GM19099 (cell line): ENCODE results near the gene USP15.

Experiments
- POLR2A ChIP-seq: IDR thresholded peaks from 3 replicates; pipeline ENCODE4 v1.6.1; 2011; ENCODE audit warnings: low read depth; ENCODE audit not compliant: insufficient read length; ENCODE audit errors: extremely low read depth

USP15 gene

DNA sequence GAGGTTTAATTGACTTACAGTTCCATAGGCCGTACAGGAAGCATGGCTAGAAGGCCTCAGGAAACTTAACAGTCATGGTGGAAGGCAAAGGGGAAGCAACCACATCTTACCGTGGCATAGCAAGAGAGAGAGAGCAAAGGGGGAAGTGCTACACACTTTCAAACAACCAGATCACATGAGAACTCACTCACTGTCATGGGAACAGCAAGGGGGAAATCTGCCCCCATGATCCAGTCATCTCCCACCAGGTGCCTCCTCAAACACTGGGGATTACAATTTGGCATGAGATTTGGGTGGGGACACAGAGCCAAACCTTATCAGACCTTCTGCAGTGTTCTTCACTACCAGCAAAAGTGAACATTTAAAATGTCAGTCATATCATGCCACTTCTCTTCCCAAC lies 58.9 kb downstream of the USP15 start:
- TF ChIP-seq POLR2A = no peak

GRCh38 chr12:62320054-62320453 lies 59.9 kb downstream of the USP15 start:
- TF ChIP-seq POLR2A = no peak

DNA sequence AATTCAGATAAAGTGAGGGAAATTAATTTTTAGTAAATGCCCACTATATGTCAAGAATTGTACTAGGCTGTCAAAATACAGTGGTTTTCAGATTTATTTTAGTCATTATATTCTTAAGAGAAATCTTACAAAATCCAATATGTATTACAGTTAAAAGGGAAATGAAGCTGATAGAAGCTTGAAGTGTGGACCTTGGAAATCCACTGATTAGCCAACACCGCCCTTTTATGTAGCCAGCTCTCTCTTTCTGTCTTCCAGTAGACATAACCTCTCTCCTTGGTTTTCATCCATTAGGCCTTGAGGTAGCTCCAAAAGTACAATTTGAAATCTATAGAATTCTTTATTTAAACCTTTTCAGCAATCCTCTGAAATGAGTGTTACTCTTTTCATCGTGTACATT lies 63.2 kb downstream of the USP15 start:
- TF ChIP-seq POLR2A = no peak

DNA sequence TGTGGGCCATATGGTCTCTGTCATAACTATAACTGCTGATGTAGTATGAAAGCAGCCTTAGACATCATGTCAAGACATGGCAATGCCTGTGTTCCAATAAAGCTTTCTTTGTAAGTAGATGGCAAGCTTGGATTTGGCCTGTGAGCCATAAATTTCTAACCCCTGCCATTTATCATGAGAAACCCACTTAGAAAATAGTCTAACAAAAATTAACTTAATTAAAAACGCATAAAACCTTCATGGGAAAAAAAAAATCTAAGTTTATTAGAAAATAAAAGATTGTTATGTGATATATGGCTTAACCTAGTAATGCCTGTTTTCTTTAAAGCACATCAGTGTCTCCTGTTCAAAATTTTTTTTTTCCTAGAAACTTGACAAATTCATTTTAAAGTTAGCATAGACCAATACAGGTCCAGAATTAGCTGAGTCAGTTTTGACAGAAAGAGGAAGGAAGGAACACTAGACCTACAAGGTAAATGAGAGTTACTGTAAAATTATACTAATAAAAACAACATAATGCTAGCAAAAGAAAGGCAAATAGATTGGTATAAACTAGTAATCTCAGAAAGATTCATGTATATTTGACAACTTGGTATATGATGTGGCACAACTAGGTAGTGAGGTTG lies 68.2 kb downstream of the USP15 start:
- TF ChIP-seq POLR2A = no peak

DNA sequence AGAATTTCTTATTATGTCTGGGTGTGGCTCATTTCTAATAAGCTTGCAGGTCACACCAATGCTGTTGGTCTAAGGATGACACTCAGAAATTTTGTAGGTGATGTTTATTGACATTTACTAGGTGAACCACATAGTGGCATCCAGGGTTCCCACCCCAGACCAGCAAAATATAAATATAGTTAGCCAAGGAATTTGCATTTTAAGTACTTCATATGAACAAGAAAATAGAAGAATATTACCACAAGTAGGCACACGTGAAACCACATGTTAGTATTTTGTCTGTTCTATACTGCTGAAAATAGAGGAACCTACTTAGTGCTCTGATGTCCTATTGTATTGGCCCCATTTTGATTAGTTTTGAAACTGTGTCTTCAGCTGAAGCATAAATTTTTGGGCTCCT lies 71.1 kb downstream of the USP15 start:
- no peak for TF ChIP-seq POLR2A

GRCh38 chr12:62332598-62332997 lies 72.4 kb downstream of the USP15 start:
- TF ChIP-seq POLR2A = no peak

DNA sequence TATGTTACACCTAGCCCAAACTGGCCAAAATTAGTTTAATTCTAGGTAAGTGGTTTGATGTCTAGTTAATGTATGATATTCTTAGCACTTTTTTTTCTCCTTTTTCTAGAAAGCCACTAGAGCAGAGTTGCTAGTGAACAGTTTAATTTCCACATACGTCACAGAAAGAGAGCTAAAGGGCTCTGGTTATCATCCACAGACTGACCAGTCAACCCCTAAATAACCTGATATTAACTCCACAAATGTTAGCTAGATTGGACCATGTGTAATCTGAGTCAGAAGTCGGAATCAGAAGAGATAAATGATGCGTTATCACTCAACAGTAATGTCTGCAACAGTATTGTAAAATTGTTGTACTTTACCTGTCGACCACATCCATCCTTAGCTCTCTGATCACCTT lies 74.9 kb downstream of the USP15 start:
- TF ChIP-seq POLR2A = no peak

GRCh38 chr12:62335796-62336195 lies 75.6 kb downstream of the USP15 start:
- TF ChIP-seq POLR2A = no peak

DNA sequence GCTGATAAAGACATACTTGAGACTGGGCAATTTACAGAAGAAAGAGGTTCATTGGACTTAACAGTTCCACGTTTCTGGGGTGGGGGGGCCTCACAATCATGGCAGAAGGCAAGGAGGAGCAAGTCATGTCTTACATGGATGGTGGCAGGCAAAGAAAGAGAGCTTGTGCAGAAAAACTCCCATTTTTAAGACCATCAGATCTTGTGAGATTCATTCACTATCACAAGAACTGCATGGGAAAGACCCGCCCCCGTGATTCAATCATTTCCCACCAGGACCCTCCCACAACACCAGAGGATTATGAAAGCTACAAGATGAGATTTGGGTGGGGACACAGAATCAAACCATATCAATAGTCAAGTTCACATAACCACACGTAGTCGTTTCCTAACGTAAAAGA lies 85.5 kb downstream of the USP15 start:
- TF ChIP-seq POLR2A = no peak

- no peak for TF ChIP-seq POLR2A
Measured at GRCh38 chr12:62346817-62347216, 86.6 kb downstream of the USP15 start.

DNA sequence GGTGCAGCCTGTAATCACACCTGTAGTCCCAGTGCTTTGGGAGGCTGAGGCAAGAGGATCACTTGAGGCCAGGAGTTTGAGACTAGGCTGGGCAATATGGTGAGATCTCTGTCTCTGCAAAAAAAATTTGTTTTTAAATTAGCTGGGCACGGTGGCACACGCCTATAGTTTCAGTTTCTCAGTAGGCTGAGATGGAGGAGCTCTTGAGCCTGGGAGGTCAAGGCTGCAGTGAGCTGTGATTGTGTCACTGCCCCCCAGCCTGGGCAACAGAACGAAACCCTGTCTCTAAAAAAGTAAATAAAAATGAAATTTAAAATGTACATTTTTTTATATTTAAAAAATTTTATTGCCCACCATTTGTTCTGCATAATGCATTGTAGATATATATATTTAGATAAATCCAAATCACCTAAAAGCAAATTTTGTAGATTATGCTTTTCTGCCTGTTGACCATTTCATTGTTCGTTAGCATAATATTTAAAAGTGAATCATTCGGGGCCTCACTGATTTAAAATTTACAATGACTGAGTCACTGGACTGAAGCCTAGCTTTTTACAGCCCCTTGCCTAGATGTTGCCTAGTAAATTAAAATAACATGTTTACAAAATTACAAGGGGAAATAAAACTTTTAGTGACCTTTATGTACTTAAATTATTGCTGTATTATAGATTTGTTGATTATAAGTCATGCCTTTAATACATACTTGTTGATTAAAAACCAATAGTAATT lies 87.9 kb downstream of the USP15 start:
- TF ChIP-seq POLR2A = no peak

GRCh38 chr12:62350554-62350953 lies 90.3 kb downstream of the USP15 start:
- TF ChIP-seq POLR2A = no peak

DNA sequence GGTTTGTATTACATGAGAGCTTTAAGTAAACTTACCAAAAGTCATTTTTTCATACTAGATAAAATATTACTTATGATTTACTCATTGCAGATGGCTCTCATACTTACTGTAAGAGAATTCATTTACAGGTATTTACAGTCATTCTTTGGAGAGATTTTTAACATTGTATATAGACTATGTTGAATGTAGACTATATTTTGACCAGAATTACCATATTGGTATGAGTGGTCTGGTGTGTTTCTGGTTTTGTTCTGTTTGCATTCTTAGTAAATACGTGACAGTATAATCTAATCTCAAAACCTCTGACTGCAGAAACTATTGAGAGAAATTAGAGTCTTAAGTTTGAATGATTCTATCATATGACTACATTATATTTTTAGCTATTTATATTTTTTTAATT lies 91.1 kb downstream of the USP15 start:
- TF ChIP-seq POLR2A = no peak

GRCh38 chr12:62361048-62361447 lies 100.8 kb downstream of the USP15 start:
- no peak for TF ChIP-seq POLR2A

- TF ChIP-seq POLR2A = no peak
Measured at GRCh38 chr12:62363506-62363905, 103.3 kb downstream of the USP15 start.

- no peak for TF ChIP-seq POLR2A
Measured at GRCh38 chr12:62370189-62370588, 110.0 kb downstream of the USP15 start.

DNA sequence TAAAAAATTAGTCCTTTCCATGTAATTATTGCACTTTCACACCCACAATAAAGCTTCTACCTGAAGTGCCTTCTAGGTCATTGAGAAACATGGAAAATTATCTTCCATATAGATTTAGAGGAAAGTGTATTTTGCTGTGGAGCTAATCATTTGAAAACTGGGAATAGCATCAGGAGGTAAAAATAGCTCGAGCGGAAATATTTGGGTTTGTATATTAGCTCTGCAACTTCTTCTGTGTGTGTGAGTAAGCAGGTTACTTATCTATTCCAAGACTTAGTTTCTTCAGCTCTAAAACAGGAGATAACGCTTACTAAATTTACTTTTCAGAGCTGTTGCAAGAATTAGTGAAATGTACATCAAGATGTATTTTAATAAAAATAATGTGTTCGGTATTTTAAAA lies 111.5 kb downstream of the USP15 start:
- no peak for TF ChIP-seq POLR2A
